ENCODE measurements around the gene GAS2.

GAS2 gene

GRCh38 chr11:22860241-22860640 is 193.8 kb downstream of the GAS2 start, which contains the start of gene CCDC179:
Gene CCDC179 (minus strand): TSS chr11:22860474. CDS start chr11:22860421, 53 bp downstream.
- Histone ChIP-seq H3K27me3 (ENCODE audit: insufficient read depth, low read length) (no peaks in the 10 kb centered on the region), H3K27ac (ENCODE audit: low read depth, low read length, poor library complexity, severe bottlenecking) (no peak within 1 kb of the TSS), H2AFZ (ENCODE audit: low read length) (no peak within 1 kb of the TSS), H3K4me2 (ENCODE audit: low read length) (no peak within 1 kb of the TSS), H3K4me1 (ENCODE audit: insufficient read depth, low read length, severe bottlenecking) (no peaks in the 10 kb centered on the region), H4K20me1 (ENCODE audit: insufficient read depth, low read length) (no peaks in the 10 kb centered on the region), H3K9me3 (ENCODE audit: low read length) (no peaks in the 10 kb centered on the region), H3K9ac (ENCODE audit: low read length) (no peak within 1 kb of the TSS), H3K36me3 (ENCODE audit: insufficient read depth, low read length) (no peaks in the 10 kb centered on the region), H3K79me2 (ENCODE audit: insufficient read depth, low read length) (no peaks in the 10 kb centered on the region), H3F3A (ENCODE audit: insufficient read depth, low read length) (no peaks in the 10 kb centered on the region), H3K4me3 (ENCODE audit: low read depth, low read length, poor library complexity, severe bottlenecking) (no peak within 1 kb of the TSS), H3K9me2 (ENCODE audit: low read depth, low read length) (no peaks in the 10 kb centered on the region)
- TF ChIP-seq CTCF (IDR thresholded peaks at IDR 0.05; ENCODE audit: low read length) (no peak), EZH2 (IDR thresholded peaks at IDR 0.05; ENCODE audit: borderline replicate concordance, low read length) (no peak)

Measured in OCI-LY1 (cell line).